Activated CD4-positive, CD25-positive, alpha-beta regulatory T cell treated with anti-CD3 and anti-CD28 coated beads, Interleukin-2, amount 50 U/mL, for 16 hours (primary cell): ENCODE measurements around the gene MRPL37.
"Not testable (repeated sequence)": the region's sequence is repeated elsewhere in the genome, so short reads cannot be mapped to it uniquely, and the experiment has no call there.

Experiments used
- DNase-seq: peaks from one replicate; pipeline ENCODE4 v3.0.0-alpha.2; 2020; ENCODE audit warnings: low read depth, low spot score

Gene MRPL37

GRCh38 chr1:54219688-54220003 lies 19.7 kb downstream of the MRPL37 start:
- DNase-seq, result no peak

GRCh38 chr1:54220004-54220811 lies 20.2 kb downstream of the MRPL37 start:
- no peak for DNase-seq

- DNase-seq, result no peak
Observed at GRCh38 chr1:54221113-54221834, 21.3 kb downstream of the MRPL37 start.

- DNase-seq, result no peak
Observed at GRCh38 chr1:54221867-54222484, 22.0 kb downstream of the MRPL37 start.

- no peak for DNase-seq
Observed at GRCh38 chr1:54222711-54223110, 22.7 kb downstream of the MRPL37 start.

GRCh38 chr1:54223441-54224202 lies 23.7 kb downstream of the MRPL37 start:
- no peak for DNase-seq

- DNase-seq, result no peak
Observed at GRCh38 chr1:54224233-54224632, 24.3 kb downstream of the MRPL37 start.

GRCh38 chr1:54225378-54225777 lies 25.4 kb downstream of the MRPL37 start:
- DNase-seq, result no peak

- no peak for DNase-seq
Observed at GRCh38 chr1:54225986-54226559, 26.1 kb downstream of the MRPL37 start.

- DNase-seq, result no peak
Observed at GRCh38 chr1:54227091-54227602, 27.2 kb downstream of the MRPL37 start.

- no peak for DNase-seq
Observed at GRCh38 chr1:54227891-54228310, 27.9 kb downstream of the MRPL37 start.

- no peak for DNase-seq
Observed at GRCh38 chr1:54228638-54229079, 28.7 kb downstream of the MRPL37 start.

- DNase-seq, result no peak
Observed at GRCh38 chr1:54229281-54229891, 29.4 kb downstream of the MRPL37 start.

- DNase-seq, result no peak
Observed at GRCh38 chr1:54230507-54231339, 30.8 kb downstream of the MRPL37 start.

- not testable (repeated sequence) for DNase-seq
Observed at GRCh38 chr1:54233196-54233595, 33.2 kb downstream of the MRPL37 start.

GRCh38 chr1:54234284-54234683 lies 34.3 kb downstream of the MRPL37 start:
- DNase-seq, result no peak

- no peak for DNase-seq
Observed at GRCh38 chr1:54237586-54237985, 37.6 kb downstream of the MRPL37 start.

- no peak for DNase-seq
Observed at GRCh38 chr1:54238353-54239034, 38.5 kb downstream of the MRPL37 start.

- no peak for DNase-seq
Observed at GRCh38 chr1:54239035-54239383, 39.0 kb downstream of the MRPL37 start.
